Neutrophil (primary cell): ENCODE results near the gene FADS3.

Source experiments
- H3K27ac ChIP-seq: fragments of 200-600 bp; sonication (generic); 2 replicates; pipeline ENCODE4 v1.5.1; 2016; ENCODE audit warnings: mild to moderate bottlenecking, moderate library complexity
- H3K27me3 ChIP-seq: fragments of 200-600 bp; sonication (generic); 2 replicates; pipeline ENCODE4 v1.6.0; 2016; ENCODE audit warnings: mild to moderate bottlenecking
- H3K36me3 ChIP-seq: fragments of 200-600 bp; sonication (generic); 2 replicates; pipeline ENCODE4 v1.5.1; 2017
- H3K4me1 ChIP-seq, 2 experiments: fragments of 200-600 bp in 1 of 2; sonication (generic) in 1 of 2; 1 replicate in 1 of 2; 2 replicates in 1 of 2; pipeline versions ENCODE4 v1.5.1 to v1.6.1; 2013 to 2016; ENCODE audit warnings: low read depth in 1 of 2, low read length in 1 of 2, mild to moderate bottlenecking in 1 of 2, moderate library complexity in 1 of 2; ENCODE audit not compliant: control insufficient read depth in 1 of 2, insufficient read depth in 1 of 2
- H3K4me3 ChIP-seq, 2 experiments: fragments of 200-600 bp in 1 of 2; sonication (generic) in 1 of 2; 1 replicate in 1 of 2; 2 replicates in 1 of 2; pipeline ENCODE4 v1.5.1; 2013 to 2016; ENCODE audit warnings: low read depth in 1 of 2, low read length in 1 of 2, mild to moderate bottlenecking in 1 of 2, moderate library complexity in 1 of 2
- H3K9me3 ChIP-seq: fragments of 200-600 bp; sonication (generic); 2 replicates; pipeline ENCODE4 v1.5.1; 2016
- CTCF ChIP-seq: fragments of 200-600 bp; sonication (generic); IDR thresholded peaks from 2 replicates; pipeline ENCODE4 v1.5.1; 2016; ENCODE audit warnings: antibody characterized with exemption

Gene FADS3

GRCh38 chr11:61829806-61830205 is 61.5 kb downstream of the FADS3 start:
- TF ChIP-seq CTCF, result no peak
- peaks cover 82% of the 10 kb centered on the region for H3K27me3 ChIP-seq
- no peak overlapping the region for H3K4me3 ChIP-seq
- H3K4me1 ChIP-seq, result peaks cover 34 to 48% of the 10 kb centered on the region in 2 experiments
- no peaks in the 10 kb centered on the region for H3K36me3 ChIP-seq
- no peak overlapping the region for H3K27ac ChIP-seq
- no peaks in the 10 kb centered on the region for H3K9me3 ChIP-seq

GRCh38 chr11:61828629-61829407 is 62.5 kb downstream of the FADS3 start:
- Histone ChIP-seq H3K4me1 (peaks cover 25 to 38% of the 10 kb centered on the region in 2 experiments), H3K27ac (peak overlapping the region; percentile 86), H3K27me3 (peaks cover 86% of the 10 kb centered on the region), H3K36me3 (no peaks in the 10 kb centered on the region), H3K9me3 (no peaks in the 10 kb centered on the region), H3K4me3 (peak overlapping the region; percentile 73 to 84)
- TF ChIP-seq CTCF, result no peak

- Histone ChIP-seq H3K9me3 (no peaks in the 10 kb centered on the region), H3K27me3 (peaks cover 91% of the 10 kb centered on the region), H3K4me3 (peak overlapping the region; percentile 73 to 84), H3K27ac (peak overlapping the region; percentile 86), H3K36me3 (no peaks in the 10 kb centered on the region), H3K4me1 (peaks cover 25 to 35% of the 10 kb centered on the region in 2 experiments)
- no peak for TF ChIP-seq CTCF
Observed at GRCh38 chr11:61828379-61828628, 63.0 kb downstream of the FADS3 start.

GRCh38 chr11:61827571-61828378 is 63.6 kb downstream of the FADS3 start, which contains the start of gene FADS2:
TSS of gene FADS2 (plus strand) at chr11:61828300. CDS start at chr11:61828391, 91 bp downstream.
- peak; percentile 9 for TF ChIP-seq CTCF
- Histone ChIP-seq H3K4me1 (peaks cover 25 to 35% of the 10 kb centered on the region in 2 experiments), H3K36me3 (no peaks in the 10 kb centered on the region), H3K4me3 (peak within 1 kb of the TSS; percentile 73 to 84), H3K27ac (peak within 1 kb of the TSS; percentile 86), H3K9me3 (no peaks in the 10 kb centered on the region), H3K27me3 (peaks cover 95% of the 10 kb centered on the region)

GRCh38 chr11:61826930-61827570 is 64.3 kb downstream of the FADS3 start:
- no peaks in the 10 kb centered on the region for H3K9me3 ChIP-seq
- H3K27me3 ChIP-seq, result peaks cover 95% of the 10 kb centered on the region
- H3K4me3 ChIP-seq, result peak overlapping the region; percentile 73 to 84
- peak overlapping the region; percentile 86 for H3K27ac ChIP-seq
- H3K4me1 ChIP-seq, result peaks cover 25 to 35% of the 10 kb centered on the region in 2 experiments
- no peaks in the 10 kb centered on the region for H3K36me3 ChIP-seq
- TF ChIP-seq CTCF, result no peak
